Esophagus mucosa (tissue), 1 donor: ENCODE data around the gene GSPT1. TPM values are rescaled to one million over a fixed set of nuclear protein-coding genes. Genes with fewer than 3 reads are reported as not detected.

Source experiments
- ATAC-seq: fragments of 200-7000 bp; cut with Tn5 transposase; one replicate; pipeline ENCODE4 v1.9.1; 2020
- total RNA-seq: library from RNA; stranded (reverse); gene quantifications from one replicate; pipeline ENCODE4 v1.2.4, GENCODE V29; 2023
- donor health status: DM: yes; HTN: yes; CAD: no.

The GSPT1 gene
- total RNA-seq, 1 donor from 2014 or later, result 110 TPM

DNA sequence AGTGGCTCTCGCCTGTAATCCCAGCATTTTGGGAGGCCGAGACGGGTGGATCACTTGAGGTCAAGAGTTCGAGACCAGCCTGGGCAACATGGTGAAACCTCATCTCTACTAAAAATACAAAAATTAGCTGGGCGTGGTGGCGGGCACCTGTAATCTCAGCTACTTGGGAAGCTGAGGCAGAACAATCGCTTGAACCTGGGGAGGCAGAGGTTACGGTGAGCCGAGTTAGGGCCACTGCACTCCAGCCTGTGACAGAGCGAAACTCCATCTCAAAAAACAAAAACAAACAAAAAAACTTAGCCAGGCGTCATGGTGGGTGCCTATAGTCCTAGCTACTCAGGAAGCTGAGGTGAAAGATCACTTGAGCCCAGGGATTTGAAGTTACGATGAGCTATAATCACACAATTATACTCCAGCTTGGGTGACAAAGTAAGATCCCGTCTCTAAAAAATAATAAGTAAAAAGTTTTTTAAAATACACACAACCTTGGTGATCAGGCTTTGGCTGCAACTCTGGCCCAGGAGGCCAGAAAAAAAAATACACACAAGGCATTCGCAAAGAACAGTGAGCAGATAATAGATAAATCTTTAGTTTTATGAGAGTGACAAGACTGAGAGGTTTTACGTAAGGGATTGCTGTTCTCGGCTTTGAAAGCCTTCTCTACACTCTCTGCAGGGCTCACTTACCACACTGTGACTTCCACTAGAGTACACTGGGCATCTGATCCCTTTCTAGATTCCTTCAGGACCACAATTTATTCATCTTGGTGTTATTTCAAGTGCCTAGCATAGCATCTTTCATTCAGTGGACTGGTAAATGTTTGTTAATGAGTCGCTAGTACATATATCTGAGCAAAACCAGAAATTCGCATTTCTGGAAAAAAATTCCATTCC is 5.9 kb downstream of the GSPT1 start:
- no peak for ATAC-seq

DNA sequence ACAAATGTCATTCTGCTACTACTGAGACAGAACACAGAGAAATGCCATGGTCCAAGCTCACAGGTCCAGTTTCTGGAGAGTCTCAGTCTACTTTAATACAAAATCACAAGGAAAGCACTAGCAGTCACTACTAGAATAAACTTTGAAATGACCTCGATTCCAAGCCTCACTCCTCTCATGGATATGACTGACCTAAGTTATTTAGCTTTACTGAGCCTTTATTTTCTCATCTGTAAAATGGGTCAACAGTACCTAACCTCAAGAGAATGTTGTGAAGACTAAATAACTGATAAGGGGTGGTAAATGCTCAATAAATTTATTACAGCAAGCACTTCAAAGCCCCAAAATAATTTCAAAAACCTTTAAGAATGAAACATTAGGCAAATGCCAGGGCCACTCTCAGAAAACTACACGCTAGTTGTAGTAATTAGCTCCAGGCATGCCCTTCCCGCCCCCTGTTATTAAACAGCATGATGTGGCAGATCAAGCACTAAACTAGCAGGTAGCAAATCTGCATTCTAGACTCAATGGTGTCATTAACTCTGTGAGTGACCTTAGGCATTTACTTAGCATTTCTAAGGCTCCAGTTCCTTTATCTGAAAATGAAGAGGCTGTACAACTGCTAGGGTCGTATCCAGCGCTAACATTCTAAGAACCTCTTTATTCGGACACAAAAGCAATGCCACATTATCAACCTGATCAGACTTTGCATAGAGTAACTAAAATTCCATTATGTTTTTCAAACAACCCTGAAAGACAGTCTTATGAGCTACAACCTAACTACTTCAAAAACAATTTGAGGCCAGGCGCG is 8.4 kb downstream of the GSPT1 start:
- no peak for ATAC-seq

DNA sequence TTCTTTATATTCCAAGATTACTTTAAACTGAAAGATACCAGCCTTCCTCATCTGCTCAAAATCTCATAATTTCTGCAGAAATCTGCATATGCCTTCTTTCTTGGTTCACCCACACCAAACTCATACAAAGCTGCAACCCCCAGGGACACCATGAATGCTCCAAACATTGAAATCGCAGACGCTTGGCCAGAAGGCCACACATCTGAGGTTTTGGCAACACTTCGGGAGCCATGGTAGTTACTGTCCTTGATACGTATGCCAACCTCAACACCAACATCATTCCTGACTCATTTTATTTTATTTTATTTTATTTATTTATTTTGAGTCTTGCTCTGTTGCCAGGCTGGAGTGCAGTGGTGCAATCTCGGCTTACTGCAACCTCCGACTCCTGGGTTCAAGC is 11.8 kb downstream of the GSPT1 start:
- no peak for ATAC-seq

DNA sequence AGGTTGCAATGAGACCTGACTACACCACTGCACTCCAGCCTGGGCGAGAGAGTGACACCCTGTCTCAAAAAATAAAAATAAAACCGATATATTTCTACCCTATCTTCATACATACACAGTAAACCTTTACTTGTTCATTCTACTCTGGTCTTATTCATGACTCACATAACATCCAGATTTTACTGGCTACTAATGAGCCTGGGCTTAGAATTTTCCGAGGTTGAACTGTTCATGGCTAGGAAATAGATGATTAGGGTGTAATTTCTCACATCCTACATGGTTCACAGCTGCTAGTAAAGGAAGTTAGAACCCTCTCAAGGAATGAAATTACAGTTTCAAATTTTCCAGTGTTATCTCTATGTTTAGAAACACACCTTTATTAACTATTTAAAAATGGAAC is 14.7 kb downstream of the GSPT1 start:
- ATAC-seq, result peak; percentile 45

DNA sequence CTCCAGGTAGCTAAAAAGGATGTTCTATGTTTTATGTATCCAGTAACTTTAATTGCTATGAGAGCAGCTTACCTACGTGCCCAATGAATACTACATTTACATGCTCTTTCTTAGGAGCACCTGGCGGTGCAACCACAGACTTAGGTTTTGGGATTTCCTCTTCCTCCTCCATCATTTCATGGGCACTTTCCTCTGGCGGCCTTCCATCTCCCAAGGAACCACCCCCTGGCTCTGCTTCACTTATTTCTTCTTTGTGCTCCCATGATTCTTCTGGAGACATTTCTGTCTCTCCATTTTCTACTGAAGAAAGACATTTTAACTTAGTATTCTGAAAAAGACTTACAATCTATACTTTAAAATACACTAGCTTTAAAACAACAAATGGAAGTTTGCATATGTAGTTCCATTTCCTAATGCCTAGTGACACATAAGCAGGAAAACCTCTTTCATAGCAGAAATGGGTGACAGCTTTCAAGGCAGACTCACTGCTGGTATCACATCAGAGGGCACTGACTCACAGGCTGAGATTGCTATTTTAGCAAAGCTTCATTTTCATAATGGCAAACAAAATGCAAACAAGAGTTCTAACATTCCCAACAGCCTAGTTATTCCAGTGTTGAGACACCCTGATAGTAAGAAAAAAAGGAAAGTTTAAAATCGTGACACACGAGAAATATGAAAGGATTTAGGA is 19.1 kb downstream of the GSPT1 start:
- ATAC-seq, result peak; percentile 70

DNA sequence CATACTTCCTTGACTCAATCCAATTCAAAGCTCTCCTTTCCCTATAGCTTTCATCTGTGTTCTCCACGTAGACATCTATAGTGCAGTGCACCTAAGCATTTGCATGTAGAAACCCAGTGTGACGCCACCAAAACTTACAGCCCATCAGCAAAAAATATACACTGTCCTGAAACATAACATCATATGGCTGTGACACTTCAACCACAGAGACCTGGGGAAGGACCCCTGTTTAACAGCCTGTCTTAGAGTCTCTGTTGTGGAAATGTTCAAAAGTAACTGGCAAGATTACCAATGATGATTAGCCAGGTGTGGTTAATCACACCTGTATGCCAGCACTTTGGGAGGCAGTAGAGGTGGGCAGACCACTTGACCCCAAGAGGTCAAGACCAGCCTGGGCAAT is 22.2 kb downstream of the GSPT1 start:
- no peak for ATAC-seq

DNA sequence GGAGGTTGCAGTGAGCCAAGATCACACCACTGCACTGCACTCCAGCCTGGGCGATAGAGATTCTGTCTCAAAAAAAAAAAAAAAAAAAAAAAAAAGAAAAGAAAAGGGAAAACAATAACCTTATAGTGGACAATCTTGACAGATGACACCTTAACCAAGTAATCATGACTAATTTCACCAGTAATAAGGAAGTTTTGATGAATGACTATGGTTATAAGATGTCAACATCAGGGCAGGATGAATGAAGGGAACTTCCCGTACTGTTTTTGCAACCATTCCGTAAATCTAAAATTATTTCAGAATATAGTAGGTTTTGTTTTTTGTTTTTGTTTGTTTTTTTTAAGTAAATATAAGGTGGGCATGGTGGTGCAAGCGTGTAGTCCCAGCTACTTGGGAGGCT is 23.0 kb downstream of the GSPT1 start:
- ATAC-seq, result peak; percentile 32

DNA sequence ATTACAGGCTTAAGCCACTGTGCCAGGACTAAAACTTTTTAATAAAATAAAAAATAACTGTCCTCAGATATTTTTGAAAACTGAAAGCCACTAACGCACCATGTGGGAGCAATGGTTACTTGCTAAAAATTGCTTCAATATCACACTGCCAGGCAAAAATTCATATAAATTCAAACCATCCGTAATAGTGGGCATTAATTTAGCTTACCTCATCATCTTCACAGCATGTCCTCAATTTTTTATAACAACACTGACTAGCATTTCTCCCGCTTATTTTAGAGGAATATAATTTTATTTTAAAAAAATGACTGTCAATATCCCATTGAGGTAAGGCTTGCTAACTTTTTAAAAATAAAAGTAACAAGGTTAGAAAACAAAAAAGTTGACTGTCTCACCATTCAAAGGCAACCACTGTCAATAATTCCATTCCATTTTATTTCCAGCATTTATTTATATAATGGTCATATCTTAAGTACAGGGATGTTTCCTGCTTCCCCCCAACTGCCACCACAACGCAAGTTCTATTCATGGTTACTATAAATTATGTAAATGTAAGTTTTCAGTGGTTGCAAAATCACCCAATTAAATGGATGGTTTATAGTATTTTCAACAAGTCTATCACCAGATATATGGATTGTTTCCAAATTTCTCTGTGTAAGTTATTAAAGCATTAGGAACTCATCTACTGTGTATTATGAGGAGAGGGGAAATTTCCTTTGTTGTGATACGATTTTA is 25.4 kb downstream of the GSPT1 start:
- no peak for ATAC-seq

DNA sequence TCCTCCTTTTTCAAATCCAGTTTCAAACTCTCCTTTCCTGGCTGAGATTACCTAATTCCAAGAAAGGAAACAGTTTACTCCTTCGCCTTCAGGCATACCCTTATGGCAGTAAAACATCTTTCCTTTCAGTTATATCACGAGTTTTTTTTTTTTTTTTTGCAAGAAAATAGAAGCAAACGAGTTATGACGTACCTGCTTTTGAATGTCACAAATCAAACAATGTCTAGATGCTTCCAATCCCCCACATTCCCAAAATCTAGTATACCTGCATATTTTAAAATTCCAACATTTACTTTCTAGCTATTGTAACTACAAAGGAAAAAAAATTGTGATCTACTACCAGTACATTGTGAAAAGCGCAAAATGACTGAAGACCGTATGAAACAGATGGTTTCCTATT is 28.9 kb downstream of the GSPT1 start:
- no peak for ATAC-seq

DNA sequence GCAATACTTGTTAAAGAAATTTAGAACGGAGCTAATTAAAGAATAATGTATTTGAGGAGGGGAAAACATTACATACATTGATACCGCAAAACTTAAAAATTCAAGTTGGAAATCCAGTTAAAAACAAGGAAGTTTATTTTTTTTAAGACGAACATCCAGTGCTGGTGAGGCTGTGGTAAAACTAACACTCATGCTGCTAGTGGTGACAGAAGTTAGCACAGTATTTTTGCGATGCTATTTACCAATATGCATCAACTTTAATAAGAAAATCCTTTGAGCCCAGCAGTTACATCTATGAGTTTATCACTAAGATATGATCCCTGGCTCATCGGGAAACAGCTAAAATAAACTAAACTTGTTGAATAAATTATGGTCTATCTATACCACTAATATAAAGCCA is 31.7 kb downstream of the GSPT1 start:
- no peak for ATAC-seq

DNA sequence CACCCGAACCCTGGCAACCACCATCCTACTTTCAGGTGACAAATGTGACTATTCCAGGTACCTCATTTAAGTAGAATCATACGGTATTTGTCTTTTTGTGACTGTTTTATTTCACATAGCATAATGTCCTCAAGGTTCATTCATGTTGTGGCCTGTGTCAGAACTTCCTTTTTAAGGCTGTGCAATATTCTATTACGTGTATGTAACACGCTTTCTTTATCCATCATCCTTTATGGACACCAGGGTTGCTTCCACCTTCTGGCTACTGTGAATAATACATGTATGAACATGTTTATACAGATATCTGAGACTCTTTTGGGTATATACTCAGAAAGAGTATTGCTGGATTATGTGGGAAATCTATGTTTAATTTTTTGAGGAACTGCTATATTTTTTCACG is 35.7 kb downstream of the GSPT1 start:
- ATAC-seq, result peak; percentile 72

DNA sequence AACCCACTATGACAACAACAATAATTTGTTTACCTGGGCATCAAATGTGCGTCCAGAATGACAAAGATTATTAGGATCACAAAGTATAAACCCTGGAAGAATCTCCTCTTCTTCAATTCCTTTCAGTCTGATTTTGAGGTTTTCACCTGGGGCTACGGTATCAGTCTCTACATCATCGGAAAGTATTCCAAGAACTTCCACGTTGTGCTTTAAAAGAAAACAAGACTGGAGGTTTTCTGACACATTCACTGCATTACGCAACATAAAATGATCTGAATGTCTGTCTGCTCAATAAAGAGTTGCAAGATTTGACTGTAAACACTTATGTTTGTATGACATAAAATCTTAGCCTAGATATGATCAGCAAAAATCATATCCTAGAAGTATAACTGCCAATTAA is 38.4 kb downstream of the GSPT1 start:
- ATAC-seq, result no peak

DNA sequence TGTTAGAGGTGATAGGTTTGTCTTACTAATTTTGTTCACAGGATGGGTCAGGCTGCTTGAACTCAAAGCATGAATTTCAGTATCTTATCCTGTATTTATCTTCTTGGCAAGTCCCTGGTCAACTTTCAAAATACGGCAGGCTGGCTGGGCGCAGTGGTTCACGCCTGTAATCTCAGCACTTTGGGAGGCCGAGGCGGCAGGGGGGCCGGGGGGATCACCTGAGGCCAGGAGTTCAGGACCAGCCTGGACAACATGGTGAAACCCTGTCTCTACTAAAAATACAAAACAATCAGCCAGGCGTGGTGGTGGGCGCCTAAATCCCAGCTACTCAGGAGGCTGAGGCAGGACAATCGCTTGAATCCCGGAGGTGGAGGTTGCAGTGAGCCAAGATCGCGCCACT is 39.5 kb downstream of the GSPT1 start:
- no peak for ATAC-seq

DNA sequence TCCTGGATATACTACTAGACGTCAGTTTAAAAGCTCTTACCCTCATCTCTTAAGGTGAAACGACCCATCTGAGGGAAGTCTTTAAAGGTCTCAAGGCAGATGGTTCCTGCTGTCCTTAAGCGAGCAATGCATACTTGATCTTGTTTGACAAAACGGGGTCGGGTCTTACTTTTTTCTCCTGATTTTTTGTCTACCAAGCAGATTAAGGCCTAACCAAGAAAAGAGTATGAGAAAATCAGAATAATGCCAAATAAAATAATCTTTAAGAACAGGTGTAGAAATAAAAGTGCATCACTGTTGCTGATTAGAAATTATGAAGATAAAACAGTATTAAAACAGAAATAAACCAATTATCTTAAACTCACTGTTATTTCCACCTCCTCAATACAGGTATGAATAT is 40.0 kb downstream of the GSPT1 start:
- no peak for ATAC-seq

DNA sequence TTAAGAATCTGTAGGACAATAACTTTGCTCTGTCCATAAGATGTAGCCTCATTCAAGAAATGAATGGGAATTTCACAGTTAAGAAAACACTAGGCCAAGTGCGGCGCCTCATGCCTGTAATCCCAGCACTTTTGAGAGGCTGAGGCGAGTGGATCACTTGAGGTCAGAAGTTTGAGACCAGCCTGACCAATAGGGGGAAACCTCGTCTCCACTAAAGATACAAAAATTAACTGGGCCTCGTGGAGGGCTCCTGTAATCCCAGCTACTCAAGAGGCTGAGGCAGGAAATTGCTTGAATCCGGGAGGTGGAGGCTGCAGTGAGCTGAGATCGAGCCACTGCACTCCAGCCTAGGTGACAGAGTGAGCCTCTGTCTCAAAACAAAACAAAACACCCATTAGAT is 44.6 kb downstream of the GSPT1 start:
- ATAC-seq, result no peak

DNA sequence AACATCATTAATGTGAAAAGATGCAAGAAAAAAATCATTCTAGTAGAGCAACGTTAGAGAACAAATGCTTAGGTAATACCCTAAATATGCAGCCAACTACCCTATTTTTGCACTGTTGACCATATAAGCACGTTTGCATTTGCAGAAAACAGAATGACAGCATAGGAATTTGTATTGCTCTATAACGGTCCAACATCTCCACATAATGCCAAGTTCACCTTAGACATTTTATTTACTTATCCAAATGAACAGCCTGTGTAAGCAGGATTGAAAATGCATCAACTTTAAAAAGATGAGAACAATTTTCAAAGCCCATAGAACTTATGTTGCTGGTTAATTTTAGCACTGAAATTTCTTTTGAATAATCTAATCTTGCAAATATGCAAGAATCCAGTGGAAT is 45.4 kb downstream of the GSPT1 start:
- ATAC-seq, result no peak

DNA sequence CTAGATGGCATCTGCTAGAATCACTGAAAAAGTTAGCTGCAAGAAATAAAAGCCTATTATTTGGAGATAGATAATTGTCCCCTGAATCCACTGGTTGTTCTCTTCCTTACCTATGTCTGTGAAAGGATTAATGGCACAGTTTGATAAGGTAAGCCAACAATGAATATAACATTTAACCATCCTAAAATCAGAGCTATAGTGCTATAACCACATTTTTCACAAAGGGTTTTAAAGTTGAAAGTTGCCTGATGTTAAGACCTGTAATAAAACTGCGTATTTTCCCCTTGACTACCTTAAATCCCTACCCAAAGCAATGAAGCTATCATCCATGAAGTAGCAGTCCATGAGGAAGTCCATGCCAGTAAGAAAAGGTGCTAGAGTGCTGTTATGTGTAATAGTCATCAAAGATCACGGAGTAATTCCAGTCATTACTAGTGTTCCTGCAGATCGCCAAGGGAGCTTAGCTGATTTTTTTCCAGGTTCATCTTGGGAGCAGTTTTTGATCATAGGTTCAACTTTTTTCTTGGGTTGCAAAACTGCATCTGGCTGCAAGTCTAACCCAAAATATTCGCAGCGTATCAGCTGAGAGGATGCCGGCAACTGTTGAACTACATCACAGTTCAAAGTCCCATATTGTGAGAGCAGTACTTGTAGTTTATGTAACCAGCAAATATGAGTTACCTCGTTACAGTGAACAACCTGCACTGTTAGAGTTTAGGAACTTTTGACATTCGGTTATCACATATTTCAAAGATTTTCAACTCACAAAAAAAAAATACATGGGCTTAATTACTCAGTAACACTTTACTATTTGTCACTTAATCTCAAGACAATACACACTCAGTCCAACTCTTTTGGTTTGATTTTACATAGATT is 46.2 kb downstream of the GSPT1 start:
- ATAC-seq, result no peak

DNA sequence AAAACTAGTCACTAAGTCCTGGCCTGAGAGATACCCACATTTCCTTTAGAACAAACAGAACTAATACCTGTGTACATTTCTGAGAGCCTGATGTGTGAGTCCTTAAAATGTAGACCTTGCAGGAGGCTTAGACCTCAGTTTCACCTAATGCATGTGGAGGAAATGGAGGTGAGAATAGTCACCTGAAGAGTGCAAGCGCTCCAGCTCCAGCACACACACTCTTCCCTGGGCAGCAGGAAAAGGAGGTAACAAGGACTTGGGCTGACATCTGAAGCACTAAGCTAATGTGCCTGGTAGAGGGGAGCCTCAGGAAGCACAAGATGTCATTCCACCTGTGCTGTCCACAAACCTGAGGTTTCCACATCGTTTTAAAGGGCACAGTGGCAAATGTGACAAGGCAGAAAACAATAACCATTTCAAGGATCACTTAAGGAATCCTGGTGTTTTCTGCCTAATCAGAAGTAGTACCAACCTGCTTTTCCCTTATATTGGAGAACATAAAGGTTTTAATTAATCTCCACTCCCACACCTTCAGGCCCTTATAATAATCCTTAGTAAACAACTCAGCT is 47.3 kb downstream of the GSPT1 start:
- ATAC-seq, result peak; percentile 36

DNA sequence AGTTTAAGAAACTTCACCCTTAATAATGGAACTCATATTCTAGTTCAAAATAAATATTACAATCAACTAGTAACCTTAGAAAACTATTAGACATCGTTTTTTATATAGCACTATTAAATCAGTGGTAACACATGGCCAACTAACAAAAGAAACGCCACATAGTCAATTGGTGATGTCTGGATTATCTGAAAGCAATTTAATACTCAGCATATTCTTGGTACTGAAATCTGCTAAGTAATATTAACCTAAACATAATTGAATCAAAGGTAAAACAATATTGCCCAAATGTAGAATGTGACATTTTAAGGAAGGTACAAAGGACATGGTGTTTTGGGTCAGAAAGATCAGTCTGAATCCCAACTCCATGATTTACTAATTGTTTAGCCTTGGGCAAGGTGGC is 53.3 kb downstream of the GSPT1 start:
- ATAC-seq, result no peak

DNA sequence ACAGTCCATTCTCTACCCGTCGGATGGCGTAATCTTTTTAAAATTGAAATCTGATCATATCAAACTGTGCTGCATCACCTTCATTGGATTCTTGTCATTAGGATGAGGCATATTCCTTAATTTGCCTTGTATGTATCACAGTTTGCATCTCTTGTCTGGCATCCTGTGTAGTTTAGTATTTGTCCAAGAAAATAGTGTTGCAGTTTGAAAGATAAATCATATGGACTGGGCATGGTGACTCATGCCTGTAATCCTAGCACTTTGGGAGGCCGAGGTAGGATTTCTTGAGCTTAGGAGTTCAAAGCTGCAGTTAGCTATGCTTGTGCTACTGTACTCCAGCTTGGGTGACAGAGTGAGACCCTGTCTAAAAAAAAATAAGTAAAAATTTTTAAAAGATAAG is 58.6 kb downstream of the GSPT1 start:
- no peak for ATAC-seq
